Limb (tissue), 2 donors: ENCODE results near the gene RNF220.
"Not testable (repeated sequence)": the region's sequence is repeated elsewhere in the genome, so short reads cannot be mapped to it uniquely, and the experiment has no call there.

Source experiments
- DNase-seq, 2 donors: peaks; one replicate each; pipeline ENCODE4 v3.0.0-alpha.2; 2016; ENCODE audit errors: extremely low spot score in 2 of 2

RNF220 gene

GRCh38 chr1:44485934-44486460 lies 80.9 kb downstream of the RNF220 start:
- DNase-seq = no peak

GRCh38 chr1:44489481-44489880 lies 84.4 kb downstream of the RNF220 start:
- no peak for DNase-seq

GRCh38 chr1:44496541-44497171 lies 91.6 kb downstream of the RNF220 start:
- DNase-seq = no peak

- DNase-seq = no peak
Observed at GRCh38 chr1:44497422-44498170, 92.5 kb downstream of the RNF220 start.

- DNase-seq = no peak
Observed at GRCh38 chr1:44499306-44499705, 94.3 kb downstream of the RNF220 start.

- no peak for DNase-seq
Observed at GRCh38 chr1:44500181-44501046, 95.4 kb downstream of the RNF220 start.

GRCh38 chr1:44501047-44501890 lies 96.2 kb downstream of the RNF220 start:
- no peak for DNase-seq

- DNase-seq = not testable (repeated sequence)
Observed at GRCh38 chr1:44502823-44503222, 97.8 kb downstream of the RNF220 start.

GRCh38 chr1:44503625-44504024 lies 98.6 kb downstream of the RNF220 start:
- DNase-seq = no peak

GRCh38 chr1:44505210-44505993 lies 100.3 kb downstream of the RNF220 start:
- no peak for DNase-seq

GRCh38 chr1:44507490-44508396 lies 102.7 kb downstream of the RNF220 start:
- DNase-seq = no peak

GRCh38 chr1:44508397-44508745 lies 103.3 kb downstream of the RNF220 start:
- no peak for DNase-seq

GRCh38 chr1:44511363-44511762 lies 106.3 kb downstream of the RNF220 start:
- DNase-seq = no peak

- no peak for DNase-seq
Observed at GRCh38 chr1:44511769-44512168, 106.7 kb downstream of the RNF220 start.

- no peak for DNase-seq
Observed at GRCh38 chr1:44512313-44512885, 107.3 kb downstream of the RNF220 start.

GRCh38 chr1:44513111-44513510 lies 108.1 kb downstream of the RNF220 start:
- no peak for DNase-seq

- DNase-seq = no peak
Observed at GRCh38 chr1:44514673-44515072, 109.6 kb downstream of the RNF220 start.

- no peak for DNase-seq
Observed at GRCh38 chr1:44515416-44515815, 110.4 kb downstream of the RNF220 start.
